ENCODE data around the gene ATP1B1.

ATP1B1 gene

GRCh38 chr1:169144941-169145626, 38.6 kb downstream of the ATP1B1 start:
- Histone ChIP-seq H3F3A (ENCODE audit: insufficient read depth) (no peaks in the 10 kb centered on the region), H4K20me1 (ENCODE audit: low read depth, low read length) (no peaks in the 10 kb centered on the region), H2AFZ (ENCODE audit: low read depth, low read length, severe bottlenecking) (no peak overlapping the region), H3K9me2 (replicated peaks; ENCODE audit: insufficient read depth, low read length) (no peaks in the 10 kb centered on the region), H3K27me3 (ENCODE audit: low read length) (no peaks in the 10 kb centered on the region), H3K9me3 (ENCODE audit: insufficient read depth, low read length) (no peaks in the 10 kb centered on the region), H3K27ac (ENCODE audit: low read depth, low read length) (no peak overlapping the region), H3K9ac (ENCODE audit: low read length) (no peak overlapping the region), H3K79me2 (ENCODE audit: insufficient read depth, low read length) (no peaks in the 10 kb centered on the region), H3K36me3 (ENCODE audit: low read length) (no peaks in the 10 kb centered on the region), H3K4me3 (ENCODE audit: insufficient read depth, low read length, poor library complexity, severe bottlenecking) (no peak overlapping the region), H3K4me2 (ENCODE audit: low read depth, low read length, poor library complexity, severe bottlenecking) (no peak overlapping the region)
- TF ChIP-seq, protein P1, sequence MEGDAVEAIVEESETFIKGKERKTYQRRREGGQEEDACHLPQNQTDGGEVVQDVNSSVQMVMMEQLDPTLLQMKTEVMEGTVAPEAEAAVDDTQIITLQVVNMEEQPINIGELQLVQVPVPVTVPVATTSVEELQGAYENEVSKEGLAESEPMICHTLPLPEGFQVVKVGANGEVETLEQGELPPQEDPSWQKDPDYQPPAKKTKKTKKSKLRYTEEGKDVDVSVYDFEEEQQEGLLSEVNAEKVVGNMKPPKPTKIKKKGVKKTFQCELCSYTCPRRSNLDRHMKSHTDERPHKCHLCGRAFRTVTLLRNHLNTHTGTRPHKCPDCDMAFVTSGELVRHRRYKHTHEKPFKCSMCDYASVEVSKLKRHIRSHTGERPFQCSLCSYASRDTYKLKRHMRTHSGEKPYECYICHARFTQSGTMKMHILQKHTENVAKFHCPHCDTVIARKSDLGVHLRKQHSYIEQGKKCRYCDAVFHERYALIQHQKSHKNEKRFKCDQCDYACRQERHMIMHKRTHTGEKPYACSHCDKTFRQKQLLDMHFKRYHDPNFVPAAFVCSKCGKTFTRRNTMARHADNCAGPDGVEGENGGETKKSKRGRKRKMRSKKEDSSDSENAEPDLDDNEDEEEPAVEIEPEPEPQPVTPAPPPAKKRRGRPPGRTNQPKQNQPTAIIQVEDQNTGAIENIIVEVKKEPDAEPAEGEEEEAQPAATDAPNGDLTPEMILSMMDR (IDR thresholded peaks at IDR 0.05; ENCODE audit: insufficient read depth, low read length, poor library complexity, severe bottlenecking), result no peak
- TF ChIP-seq EZH2phosphoT487 (conservative IDR thresholded peaks at IDR 0.05; ENCODE audit: low read length), result no peak

DNA sequence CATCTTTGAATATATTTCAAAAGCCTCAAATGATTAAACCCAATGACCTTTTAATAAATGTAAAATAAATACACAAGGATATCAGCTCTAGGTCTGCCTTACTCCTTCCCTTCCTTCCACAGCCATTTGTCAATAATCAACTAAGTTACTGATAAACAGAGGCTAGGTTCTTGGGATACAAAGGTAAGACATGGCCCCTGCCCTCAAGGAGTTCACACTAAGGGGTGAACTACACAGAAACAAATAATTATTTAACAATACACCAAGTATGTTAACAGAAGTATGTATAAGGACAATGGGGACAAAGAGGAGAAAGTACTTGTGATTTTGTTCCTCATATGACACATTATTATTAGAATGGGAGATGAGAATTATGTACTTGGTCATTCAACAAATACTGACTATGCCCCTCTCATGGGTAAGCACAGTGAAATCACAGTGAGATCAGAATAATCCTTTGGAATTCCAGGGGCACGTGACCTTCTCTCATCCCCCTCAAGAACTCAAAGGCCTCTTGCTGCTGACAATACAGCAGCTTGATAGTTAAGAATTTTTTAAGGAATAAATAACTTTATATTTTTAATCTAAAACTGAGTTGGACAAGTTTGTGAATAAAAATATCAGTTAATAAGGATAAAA, 40.2 kb downstream of the ATP1B1 start:
- no peaks in the 10 kb centered on the region for H3K36me3 ChIP-seq (ENCODE audit: low read length)
- H3K9ac ChIP-seq (ENCODE audit: low read length), result no peak overlapping the region
- no peaks in the 10 kb centered on the region for H3K79me2 ChIP-seq (ENCODE audit: insufficient read depth, low read length)
- H3K4me2 ChIP-seq (ENCODE audit: low read depth, low read length, poor library complexity, severe bottlenecking), result no peak overlapping the region
- no peak overlapping the region for H3K4me3 ChIP-seq (ENCODE audit: insufficient read depth, low read length, poor library complexity, severe bottlenecking)
- H3K27ac ChIP-seq (ENCODE audit: low read depth, low read length), result no peak overlapping the region
- H3K9me3 ChIP-seq (ENCODE audit: insufficient read depth, low read length), result no peaks in the 10 kb centered on the region
- no peaks in the 10 kb centered on the region for H3K9me2 ChIP-seq (replicated peaks; ENCODE audit: insufficient read depth, low read length)
- no peaks in the 10 kb centered on the region for H3F3A ChIP-seq (ENCODE audit: insufficient read depth)
- no peaks in the 10 kb centered on the region for H3K27me3 ChIP-seq (ENCODE audit: low read length)
- H4K20me1 ChIP-seq (ENCODE audit: low read depth, low read length), result no peaks in the 10 kb centered on the region
- TF ChIP-seq, protein P1 (IDR thresholded peaks at IDR 0.05; ENCODE audit: insufficient read depth, low read length, poor library complexity, severe bottlenecking), result no peak
- H2AFZ ChIP-seq (ENCODE audit: low read depth, low read length, severe bottlenecking), result no peak overlapping the region

- H3K9me2 ChIP-seq (replicated peaks; ENCODE audit: insufficient read depth, low read length), result no peaks in the 10 kb centered on the region
- H2AFZ ChIP-seq (ENCODE audit: low read depth, low read length, severe bottlenecking), result no peak overlapping the region
- H3K36me3 ChIP-seq (ENCODE audit: low read length), result no peaks in the 10 kb centered on the region
- no peaks in the 10 kb centered on the region for H3K27me3 ChIP-seq (ENCODE audit: low read length)
- no peak overlapping the region for H3K9ac ChIP-seq (ENCODE audit: low read length)
- TF ChIP-seq EZH2phosphoT487 (conservative IDR thresholded peaks at IDR 0.05; ENCODE audit: low read length), result no peak
- TF ChIP-seq, protein P1 (IDR thresholded peaks at IDR 0.05; ENCODE audit: insufficient read depth, low read length, poor library complexity, severe bottlenecking), result no peak
- no peaks in the 10 kb centered on the region for H4K20me1 ChIP-seq (ENCODE audit: low read depth, low read length)
- H3F3A ChIP-seq (ENCODE audit: insufficient read depth), result no peaks in the 10 kb centered on the region
- H3K9me3 ChIP-seq (ENCODE audit: insufficient read depth, low read length), result no peaks in the 10 kb centered on the region
- H3K79me2 ChIP-seq (ENCODE audit: insufficient read depth, low read length), result no peaks in the 10 kb centered on the region
- no peak overlapping the region for H3K4me2 ChIP-seq (ENCODE audit: low read depth, low read length, poor library complexity, severe bottlenecking)
- no peak overlapping the region for H3K4me3 ChIP-seq (ENCODE audit: insufficient read depth, low read length, poor library complexity, severe bottlenecking)
- no peak overlapping the region for H3K27ac ChIP-seq (ENCODE audit: low read depth, low read length)
Measured at GRCh38 chr1:169148472-169149252, 42.2 kb downstream of the ATP1B1 start.

Data from SU-DHL-6 (cell line).